GM12878 (cell line): ENCODE measurements around the gene RALGAPA2. TPM values are rescaled to one million over a fixed set of nuclear protein-coding genes. Genes with fewer than 3 reads are reported as not detected.

Source experiments
- ATAC-seq: fragments of 200-7000 bp; cut with Tn5 transposase; 3 replicates; pipeline ENCODE4 v1.9.1; 2020; ENCODE audit warnings: mild to moderate bottlenecking, moderate library complexity
- BruUV-seq: library from RNA; stranded (reverse); fragments of 400-500 nt; replicated peaks from 2 replicates; lab custom pipeline; 2021; lab: Mats Ljungman, UMichigan
- CTCF ChIA-PET: fragments of 300-600 bp; sonication (Branson Sonifier 250); formaldehyde crosslinking; extraction: SDS; loops from one replicate; lab custom pipeline; 2021; ENCODE audit warnings: inconsistent platforms; lab: Yijun Ruan, JAX
- POLR2A ChIA-PET: fragments of 350-600 bp; formaldehyde crosslinking; extraction: SDS; loops from one replicate; lab custom pipeline; 2021; ENCODE audit warnings: inconsistent platforms; lab: Charles Lee
- RAD21 ChIA-PET: fragments of 300-600 bp; sonication (Branson Sonifier 250); formaldehyde crosslinking; loops from one replicate; lab custom pipeline; 2023; ENCODE audit warnings: antibody characterized with exemption; ENCODE audit not compliant: unreplicated experiment; lab: Charles Lee
- SMC1A ChIA-PET: fragments of 300-600 bp; sonication (Branson Sonifier 250); formaldehyde crosslinking; loops from one replicate; lab custom pipeline; 2023; ENCODE audit not compliant: unreplicated experiment, uncharacterized antibody; lab: Charles Lee
- DNase-seq: peaks from one replicate; pipeline ENCODE4 v3.0.0-alpha.2; 2011; ENCODE audit warnings: low read depth, low spot score
- FAIRE-seq: peaks from 3 replicates; lab custom pipeline; 2011; peaks lifted over from hg19 to GRCh38; lab: Jason Lieb, UNC
- H2AFZ ChIP-seq: 2 replicates; pipeline ENCODE4 v1.6.0; 2011; ENCODE audit warnings: low read depth, low read length, control low read depth; ENCODE audit not compliant: control insufficient read depth
- H3K27ac ChIP-seq: 2 replicates; pipeline ENCODE4 v1.5.1; 2011; ENCODE audit warnings: control low read depth; ENCODE audit not compliant: control insufficient read depth, insufficient read depth
- H3K27me3 ChIP-seq, 2 experiments: replicated peaks in 1 of 2; 2 replicates each; pipeline versions ENCODE4 v1.6.0 to v1.6.1; 2011; ENCODE audit warnings: low read length in 1 of 2; ENCODE audit not compliant: control insufficient read depth in 2 of 2, insufficient read depth in 2 of 2
- H3K36me3 ChIP-seq, 2 experiments: 2 replicates each; pipeline ENCODE4 v1.5.1; 2011; ENCODE audit warnings: low read length in 1 of 2; ENCODE audit not compliant: control insufficient read depth in 2 of 2, insufficient read depth in 2 of 2
- H3K4me1 ChIP-seq: 2 replicates; pipeline ENCODE4 v1.6.1; 2011; ENCODE audit warnings: mild to moderate bottlenecking, low read length, moderate library complexity, mixed read lengths; ENCODE audit not compliant: control insufficient read depth, insufficient read depth
- H3K4me2 ChIP-seq: 2 replicates; pipeline ENCODE4 v1.6.0; 2011; ENCODE audit warnings: control low read depth; ENCODE audit not compliant: control insufficient read depth, insufficient read depth
- H3K4me3 ChIP-seq: fragments of 200-600 bp; sonication (generic); 2 replicates; pipeline ENCODE4 v1.5.1; 2016
- H3K79me2 ChIP-seq: 2 replicates; pipeline ENCODE4 v1.6.0; 2011; ENCODE audit warnings: low read length; ENCODE audit not compliant: control insufficient read depth, insufficient read depth
- H3K9ac ChIP-seq: 2 replicates; pipeline ENCODE4 v1.8.0; 2011; ENCODE audit warnings: low read length, control low read depth, mixed read lengths; ENCODE audit not compliant: control insufficient read depth, insufficient read depth
- H3K9me3 ChIP-seq: replicated peaks from 3 replicates; pipeline ENCODE4 v1.5.1; 2011; ENCODE audit warnings: mild to moderate bottlenecking, low read length; ENCODE audit not compliant: control insufficient read depth, insufficient read depth
- H4K20me1 ChIP-seq: 2 replicates; pipeline ENCODE4 v1.6.0; 2011; ENCODE audit not compliant: control insufficient read depth, insufficient read depth
- ASH2L ChIP-seq: fragments of 300-600, 200-600 bp; sonication (generic); IDR thresholded peaks from 2 replicates; pipeline ENCODE4 v1.6.1; 2017; ENCODE audit warnings: low read depth, mild to moderate bottlenecking, borderline replicate concordance
- BACH1 ChIP-seq: fragments of 450-650 bp; IDR thresholded peaks from 2 replicates; pipeline ENCODE4 v1.6.1; 2017; ENCODE audit warnings: mild to moderate bottlenecking, borderline replicate concordance
- SMC3 ChIP-seq: IDR thresholded peaks from 2 replicates; pipeline ENCODE4 v1.6.1; 2011; ENCODE audit warnings: low read length, improper control_type of control experiment, borderline replicate concordance
- SRF ChIP-seq, 2 experiments: IDR thresholded peaks; 2 replicates each; pipeline ENCODE4 v1.6.1; 2011; ENCODE audit warnings: low read depth in 2 of 2, low read length in 2 of 2, mild to moderate bottlenecking in 1 of 2, moderate library complexity in 1 of 2
- YBX1 ChIP-seq: fragments of 450-650 bp; IDR thresholded peaks from 2 replicates; pipeline ENCODE4 v1.6.1; 2016; ENCODE audit warnings: antibody characterized with exemption
- ZNF207 ChIP-seq: fragments of 450-650 bp; IDR thresholded peaks from 2 replicates; pipeline ENCODE4 v1.6.1; 2014; ENCODE audit warnings: antibody characterized with exemption, mild to moderate bottlenecking, borderline replicate concordance
- ZNF24 ChIP-seq: fragments of 450-650 bp; IDR thresholded peaks from 2 replicates; pipeline ENCODE4 v1.6.1; 2017; ENCODE audit warnings: antibody characterized with exemption, mild to moderate bottlenecking
- WGBS: methylation state at CpG from one replicate; pipeline ENCODE4 v1.1.6; 2016; ENCODE audit warnings: low lambda C conversion rate; ENCODE audit not compliant: insufficient replicate concordance, insufficient coverage; ENCODE audit errors: missing lambda C conversion rate; 5-methylcytosine and 5-hydroxymethylcytosine counted together
- in situ Hi-C: fragments of 300-500 bp; cut with MboI; formaldehyde crosslinking; loops from 9 replicates; pipeline ENCODE4 v1.14.3; 2018; ENCODE audit warnings: mixed read lengths
- intact Hi-C: fragments of 100-400 bp; cut with micrococcal nuclease; formaldehyde crosslinking; loops from one replicate; pipeline ENCODE4 v1.14.2; 2022; ENCODE audit not compliant: unreplicated experiment
- polyA plus RNA-seq, 11 experiments: library from polyadenylated mRNA; depleted of rRNA in 4 of 11; unstranded in 6 of 11; stranded (reverse) in 5 of 11; fragments of >200 nt; fragmentation: Nextera tagmentation in 4 of 11; fragmentation: Illumina TruSeq in 1 of 11; extraction: Ambion mirVana in 4 of 11; extraction: Trizol in 1 of 11; gene quantifications; 1 replicate in 1 of 11; 2 replicates in 10 of 11; pipeline versions ENCODE4 v1.2.1 to v1.2.3, GENCODE V29; 2011 to 2016; ENCODE audit warnings: inconsistent platforms in 2 of 11, missing spikeins in 2 of 11, low read depth in 1 of 11
- total RNA-seq, 4 experiments: library from RNA; depleted of rRNA in 3 of 4; stranded (reverse); fragments of >200 nt in 3 of 4; fragmentation: Illumina TruSeq in 1 of 4; extraction: Trizol in 1 of 4; gene quantifications; 2 replicates each; pipeline versions ENCODE4 v1.2.1 to v1.2.3, GENCODE V29; 2013 to 2021

The RALGAPA2 gene
- total and polyA plus RNA-seq, 10 of the 15 experiments (the other 5 are each of a cell fraction or from before 2014, with no cell fraction given), result 2.9 to 29.4 (median 19.6) TPM

GRCh38 chr20:20391766-20392165, 320.7 kb downstream of the RALGAPA2 start:
- WGBS, result 69% methylated on average over 13 of the region's 13 CpGs
- ChIA-PET CTCF (no interaction called here), POLR2A (no interaction called here)

GRCh38 chr20:20391115-20391514, 321.3 kb downstream of the RALGAPA2 start:
- Histone ChIP-seq H3K4me2 (no peak overlapping the region), H3K79me2 (no peaks in the 10 kb centered on the region), H4K20me1 (no peaks in the 10 kb centered on the region), H3K4me1 (no peaks in the 10 kb centered on the region), H2AFZ (no peak overlapping the region), H3K9ac (no peak overlapping the region), H3K36me3 (peaks cover 2 to 7% of the 10 kb centered on the region in 2 experiments; a peak in 3 of 4 replicates), H3K27ac (no peak overlapping the region), H3K9me3 (no peaks in the 10 kb centered on the region), H3K27me3 (no peaks in the 10 kb centered on the region), H3K4me3 (no peak overlapping the region)
- in situ Hi-C loops, result no loop called here
- intact Hi-C loops, result no loop called here
- DNase-seq (no peak), FAIRE-seq (no peak), ATAC-seq (no peak)
- 52% methylated on average over 4 of the region's 4 CpGs for WGBS
- ChIA-PET RAD21 (no interaction called here), POLR2A (no interaction called here), CTCF (interaction anchor here (0.7 kb wide), 1 partner anchor 782 kb away, joined by 3 read pairs; no protein-coding TSS in a partner anchor), SMC1A (no interaction called here)
- no TSS peak for BruUV-seq
- TF ChIP-seq ZNF24, result no peak
- TF ChIP-seq ZNF207, result no peak
- no peak for TF ChIP-seq YBX1
- no peak for TF ChIP-seq SMC3
- no peak for TF ChIP-seq ASH2L
- TF ChIP-seq SRF (IDR thresholded peaks at IDR 0.05; ENCODE audit: low read depth in 2 of 2, low read length in 2 of 2), result no peak

More at GRCh38 chr20:20391766-20392165, 320.7 kb downstream of the RALGAPA2 start:
- intact Hi-C loops, result loop anchor here (2.0 kb wide), 1 partner anchor 21 kb away; no protein-coding TSS in a partner anchor
- Histone ChIP-seq H3K9ac (no peak overlapping the region), H3K4me2 (no peak overlapping the region), H3K27ac (no peak overlapping the region), H3K4me3 (no peak overlapping the region), H3K4me1 (no peaks in the 10 kb centered on the region), H3K36me3 (peaks cover 2 to 7% of the 10 kb centered on the region in 2 experiments; a peak in 3 of 4 replicates), H3K79me2 (no peaks in the 10 kb centered on the region), H3K9me3 (no peaks in the 10 kb centered on the region), H3K27me3 (no peaks in the 10 kb centered on the region), H4K20me1 (no peaks in the 10 kb centered on the region), H2AFZ (no peak overlapping the region)
- ATAC-seq, result no peak
- in situ Hi-C loops, result no loop called here
- SMC1A ChIA-PET, result no interaction called here
- no peak for FAIRE-seq
- TF ChIP-seq BACH1, result no peak
- DNase-seq, result no peak
- BruUV-seq, result no TSS peak
- RAD21 ChIA-PET, result no interaction called here
